T1000 (cell line): ENCODE data around the gene SCART1.
"Not testable (repeated sequence)": the region's sequence is repeated elsewhere in the genome, so short reads cannot be mapped to it uniquely, and the experiment has no call there.

Experiments used
- DNase-seq: peaks from one replicate; lab custom pipeline; 2025; ENCODE audit warnings: mixed read lengths; lab: John Stamatoyannopoulos, UW

Gene SCART1

GRCh38 chr10:133432789-133433188 lies 21.0 kb upstream of the SCART1 start:
- not testable (repeated sequence) for DNase-seq

- no peak for DNase-seq
Measured at GRCh38 chr10:133438711-133439273, 15.0 kb upstream of the SCART1 start.

GRCh38 chr10:133439517-133440461 lies 14.0 kb upstream of the SCART1 start:
- DNase-seq: no peak

GRCh38 chr10:133440633-133441285 lies 13.0 kb upstream of the SCART1 start:
- DNase-seq: no peak

GRCh38 chr10:133441356-133441755 lies 12.4 kb upstream of the SCART1 start:
- DNase-seq: not testable (repeated sequence)

- DNase-seq: no peak
Measured at GRCh38 chr10:133441780-133442179, 12.0 kb upstream of the SCART1 start.

- no peak for DNase-seq
Measured at GRCh38 chr10:133442191-133442966, 11.4 kb upstream of the SCART1 start.

- DNase-seq: no peak
Measured at GRCh38 chr10:133442967-133443924, 10.5 kb upstream of the SCART1 start.

GRCh38 chr10:133444342-133445267 lies 9.1 kb upstream of the SCART1 start:
- no peak for DNase-seq

- no peak for DNase-seq
Measured at GRCh38 chr10:133445268-133445732, 8.4 kb upstream of the SCART1 start.

- DNase-seq: no peak
Measured at GRCh38 chr10:133445751-133446708, 7.7 kb upstream of the SCART1 start.

GRCh38 chr10:133446979-133447378 lies 6.8 kb upstream of the SCART1 start:
- no peak for DNase-seq

GRCh38 chr10:133448120-133448519 lies 5.6 kb upstream of the SCART1 start:
- DNase-seq: no peak

- DNase-seq: no peak
Measured at GRCh38 chr10:133451346-133451745, 2.4 kb upstream of the SCART1 start.

- DNase-seq: no peak
Measured at GRCh38 chr10:133452453-133452852, 1.3 kb upstream of the SCART1 start.

GRCh38 chr10:133454204-133454893 lies 604 bp downstream of the SCART1 start:
- DNase-seq: no peak

GRCh38 chr10:133455196-133455595 lies 1.5 kb downstream of the SCART1 start:
- DNase-seq: no peak

- DNase-seq: no peak
Measured at GRCh38 chr10:133455611-133456031, 1.9 kb downstream of the SCART1 start.
